ENCODE data around the gene PDHA1.
A peak's percentile ranks its signal among the peaks of the same experiment; 100 is the strongest.

PDHA1 gene

DNA sequence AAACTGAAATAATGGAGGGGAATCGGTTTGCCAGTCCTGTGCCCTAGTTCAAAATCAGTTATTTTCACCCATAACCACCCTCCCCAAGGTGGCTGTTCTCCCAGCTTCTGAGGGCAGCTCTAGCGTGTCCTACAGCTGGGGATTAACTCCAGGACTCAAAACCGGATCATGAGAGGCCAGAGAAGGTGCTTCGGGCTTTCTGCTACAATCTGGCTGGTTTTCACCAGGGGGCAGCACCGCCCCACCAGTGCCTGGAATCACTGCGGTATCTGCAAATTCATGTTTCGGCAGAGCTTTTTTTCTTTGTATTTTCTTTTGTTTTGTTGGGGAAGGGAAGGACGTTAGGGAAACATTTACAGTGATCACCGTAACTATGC lies 28.4 kb downstream of the PDHA1 start:
- ChIA-PET POLR2A (no interaction called here), CTCF (interaction anchor here (0.5 to 4.1 kb wide), 18 partner anchors 12 to 746 kb away, joined by 3 to 35 read pairs (median 4); partner anchors contain the start of gene MAP3K15)
- TF ChIP-seq ZNF664 (tag by site-specific recombination; IDR thresholded peaks at IDR 0.05) (no peak), MZF1 (tag by site-specific recombination; IDR thresholded peaks at IDR 0.05; ENCODE audit: borderline replicate concordance) (peak; percentile 74; the same call in 1 of the 2 replicates), ZNF654 (tag by site-specific recombination; IDR thresholded peaks at IDR 0.05; ENCODE audit: low read depth) (peak; percentile 72), TRIM28 (IDR thresholded peaks at IDR 0.05; ENCODE audit: borderline replicate concordance, low read length) (0 out of 2 replicates have a peak, but pooled peaks have one; percentile 27), ZNF600 (tag by site-specific recombination; IDR thresholded peaks at IDR 0.05) (0 out of 2 replicates have a peak, but pooled peaks have one; percentile 35), ZNF350 (tag by site-specific recombination; IDR thresholded peaks at IDR 0.05) (no peak), ZBTB20 (tag by site-specific recombination; IDR thresholded peaks at IDR 0.05) (peak; percentile 76), ZNF19 (tag by site-specific recombination; IDR thresholded peaks at IDR 0.05; ENCODE audit: low read depth) (no peak), ZBTB17 (tag by site-specific recombination; IDR thresholded peaks at IDR 0.05) (peak; percentile 14; the same call in 1 of the 2 replicates), ZNF488 (tag by site-specific recombination; IDR thresholded peaks at IDR 0.05) (no peak), ZNF521 (tag by site-specific recombination; IDR thresholded peaks at IDR 0.05) (no peak)
- TF ChIP-seq, protein P1, sequence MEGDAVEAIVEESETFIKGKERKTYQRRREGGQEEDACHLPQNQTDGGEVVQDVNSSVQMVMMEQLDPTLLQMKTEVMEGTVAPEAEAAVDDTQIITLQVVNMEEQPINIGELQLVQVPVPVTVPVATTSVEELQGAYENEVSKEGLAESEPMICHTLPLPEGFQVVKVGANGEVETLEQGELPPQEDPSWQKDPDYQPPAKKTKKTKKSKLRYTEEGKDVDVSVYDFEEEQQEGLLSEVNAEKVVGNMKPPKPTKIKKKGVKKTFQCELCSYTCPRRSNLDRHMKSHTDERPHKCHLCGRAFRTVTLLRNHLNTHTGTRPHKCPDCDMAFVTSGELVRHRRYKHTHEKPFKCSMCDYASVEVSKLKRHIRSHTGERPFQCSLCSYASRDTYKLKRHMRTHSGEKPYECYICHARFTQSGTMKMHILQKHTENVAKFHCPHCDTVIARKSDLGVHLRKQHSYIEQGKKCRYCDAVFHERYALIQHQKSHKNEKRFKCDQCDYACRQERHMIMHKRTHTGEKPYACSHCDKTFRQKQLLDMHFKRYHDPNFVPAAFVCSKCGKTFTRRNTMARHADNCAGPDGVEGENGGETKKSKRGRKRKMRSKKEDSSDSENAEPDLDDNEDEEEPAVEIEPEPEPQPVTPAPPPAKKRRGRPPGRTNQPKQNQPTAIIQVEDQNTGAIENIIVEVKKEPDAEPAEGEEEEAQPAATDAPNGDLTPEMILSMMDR (tag by site-specific recombination; IDR thresholded peaks at IDR 0.05) = peak; percentile 74
- TF ChIP-seq, protein P2, sequence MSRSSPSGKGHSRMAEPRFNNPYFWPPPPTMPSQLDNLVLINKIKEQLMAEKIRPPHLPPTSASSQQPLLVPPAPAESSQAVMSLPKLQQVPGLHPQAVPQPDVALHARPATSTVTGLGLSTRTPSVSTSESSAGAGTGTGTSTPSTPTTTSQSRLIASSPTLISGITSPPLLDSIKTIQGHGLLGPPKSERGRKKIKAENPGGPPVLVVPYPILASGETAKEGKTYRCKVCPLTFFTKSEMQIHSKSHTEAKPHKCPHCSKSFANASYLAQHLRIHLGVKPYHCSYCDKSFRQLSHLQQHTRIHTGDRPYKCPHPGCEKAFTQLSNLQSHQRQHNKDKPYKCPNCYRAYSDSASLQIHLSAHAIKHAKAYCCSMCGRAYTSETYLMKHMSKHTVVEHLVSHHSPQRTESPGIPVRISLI (tag by site-specific recombination; IDR thresholded peaks at IDR 0.05) = 0 out of 2 replicates have a peak, but pooled peaks have one; percentile 61
- Histone ChIP-seq H3K4me1 (ENCODE audit: control insufficient read depth, insufficient read depth, low read length) (0 out of 2 replicates have a peak, but pooled peaks cover 3% of the 10 kb centered on the region), H3K36me3 (ENCODE audit: control insufficient read depth in 2 of 2, insufficient read depth in 1 of 2, low read length in 2 of 2) (peaks cover 0 to 24% of the 10 kb centered on the region in 2 experiments; a peak in 2 of 3 replicates), H3K4me3 (ENCODE audit: low read depth, low read length) (no peak overlapping the region), H3K27ac (ENCODE audit: extremely low read depth, low read depth, low read length) (no peak overlapping the region), H3K9me3 (ENCODE audit: control insufficient read depth, insufficient read depth, low read depth, low read length) (no peaks in the 10 kb centered on the region)

- 0 out of 2 replicates have a peak, but pooled peaks cover 3% of the 10 kb centered on the region for H3K4me1 ChIP-seq (ENCODE audit: control insufficient read depth, insufficient read depth, low read length)
- H3K9me3 ChIP-seq (ENCODE audit: control insufficient read depth, insufficient read depth, low read depth, low read length) = no peaks in the 10 kb centered on the region
- no peak overlapping the region; the same call in 1 of the 2 replicates for H3K4me3 ChIP-seq (ENCODE audit: low read depth, low read length)
- CTCF ChIA-PET = interaction anchor here (0.6 to 4.1 kb wide), 15 partner anchors 15 to 746 kb away, joined by 3 to 35 read pairs (median 4); partner anchors contain the start of gene MAP3K15
- POLR2A ChIA-PET = no interaction called here
- H3K36me3 ChIP-seq (ENCODE audit: control insufficient read depth in 2 of 2, insufficient read depth in 1 of 2, low read length in 2 of 2) = peaks cover 0 to 27% of the 10 kb centered on the region in 2 experiments; a peak in 2 of 3 replicates
- no peak overlapping the region for H3K27ac ChIP-seq (ENCODE audit: extremely low read depth, low read depth, low read length)
- TF ChIP-seq REPIN1 (tag by site-specific recombination; IDR thresholded peaks at IDR 0.05; ENCODE audit: low read depth) = no peak
- no peak for TF ChIP-seq YY1 (tag by site-specific recombination; IDR thresholded peaks at IDR 0.05)
- no peak for TF ChIP-seq ZNF664 (tag by site-specific recombination; IDR thresholded peaks at IDR 0.05)
- no peak for TF ChIP-seq ZNF146 (tag by site-specific recombination; IDR thresholded peaks at IDR 0.05)
- TF ChIP-seq EGR2 (tag by site-specific recombination; IDR thresholded peaks at IDR 0.05; ENCODE audit: low read depth) = peak; percentile 23; the same call in 1 of the 2 replicates
- TF ChIP-seq ZBTB48 (tag by site-specific recombination; IDR thresholded peaks at IDR 0.05) = 0 out of 2 replicates have a peak, but pooled peaks have one; percentile 17
- TF ChIP-seq ZNF548 (tag by site-specific recombination; IDR thresholded peaks at IDR 0.05) = no peak
- TF ChIP-seq, protein P3, sequence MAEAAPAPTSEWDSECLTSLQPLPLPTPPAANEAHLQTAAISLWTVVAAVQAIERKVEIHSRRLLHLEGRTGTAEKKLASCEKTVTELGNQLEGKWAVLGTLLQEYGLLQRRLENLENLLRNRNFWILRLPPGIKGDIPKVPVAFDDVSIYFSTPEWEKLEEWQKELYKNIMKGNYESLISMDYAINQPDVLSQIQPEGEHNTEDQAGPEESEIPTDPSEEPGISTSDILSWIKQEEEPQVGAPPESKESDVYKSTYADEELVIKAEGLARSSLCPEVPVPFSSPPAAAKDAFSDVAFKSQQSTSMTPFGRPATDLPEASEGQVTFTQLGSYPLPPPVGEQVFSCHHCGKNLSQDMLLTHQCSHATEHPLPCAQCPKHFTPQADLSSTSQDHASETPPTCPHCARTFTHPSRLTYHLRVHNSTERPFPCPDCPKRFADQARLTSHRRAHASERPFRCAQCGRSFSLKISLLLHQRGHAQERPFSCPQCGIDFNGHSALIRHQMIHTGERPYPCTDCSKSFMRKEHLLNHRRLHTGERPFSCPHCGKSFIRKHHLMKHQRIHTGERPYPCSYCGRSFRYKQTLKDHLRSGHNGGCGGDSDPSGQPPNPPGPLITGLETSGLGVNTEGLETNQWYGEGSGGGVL (tag by site-specific recombination; IDR thresholded peaks at IDR 0.05) = peak; percentile 47
- TF ChIP-seq, protein P4, sequence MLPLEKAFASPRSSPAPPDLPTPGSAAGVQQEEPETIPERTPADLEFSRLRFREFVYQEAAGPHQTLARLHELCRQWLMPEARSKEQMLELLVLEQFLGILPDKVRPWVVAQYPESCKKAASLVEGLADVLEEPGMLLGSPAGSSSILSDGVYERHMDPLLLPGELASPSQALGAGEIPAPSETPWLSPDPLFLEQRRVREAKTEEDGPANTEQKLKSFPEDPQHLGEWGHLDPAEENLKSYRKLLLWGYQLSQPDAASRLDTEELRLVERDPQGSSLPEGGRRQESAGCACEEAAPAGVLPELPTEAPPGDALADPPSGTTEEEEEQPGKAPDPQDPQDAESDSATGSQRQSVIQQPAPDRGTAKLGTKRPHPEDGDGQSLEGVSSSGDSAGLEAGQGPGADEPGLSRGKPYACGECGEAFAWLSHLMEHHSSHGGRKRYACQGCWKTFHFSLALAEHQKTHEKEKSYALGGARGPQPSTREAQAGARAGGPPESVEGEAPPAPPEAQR (tag by site-specific recombination; IDR thresholded peaks at IDR 0.05) = no peak
- no peak for TF ChIP-seq REST (tag by site-specific recombination; IDR thresholded peaks at IDR 0.05)
- TF ChIP-seq IKZF3 (tag by site-specific recombination; IDR thresholded peaks at IDR 0.05) = no peak
These were observed 29.0 kb downstream of the PDHA1 start for GRCh38 chrX:19372547-19373331.

Measured in HEK293 (cell line).